ENCODE measurements around the gene DEGS2. TPM values are rescaled to one million over a fixed set of nuclear protein-coding genes. Genes with fewer than 3 reads are reported as not detected.

DEGS2 gene
- total and polyA plus RNA-seq, 2 experiments from 2014 or later: 0.63 to 2.2 TPM

DNA sequence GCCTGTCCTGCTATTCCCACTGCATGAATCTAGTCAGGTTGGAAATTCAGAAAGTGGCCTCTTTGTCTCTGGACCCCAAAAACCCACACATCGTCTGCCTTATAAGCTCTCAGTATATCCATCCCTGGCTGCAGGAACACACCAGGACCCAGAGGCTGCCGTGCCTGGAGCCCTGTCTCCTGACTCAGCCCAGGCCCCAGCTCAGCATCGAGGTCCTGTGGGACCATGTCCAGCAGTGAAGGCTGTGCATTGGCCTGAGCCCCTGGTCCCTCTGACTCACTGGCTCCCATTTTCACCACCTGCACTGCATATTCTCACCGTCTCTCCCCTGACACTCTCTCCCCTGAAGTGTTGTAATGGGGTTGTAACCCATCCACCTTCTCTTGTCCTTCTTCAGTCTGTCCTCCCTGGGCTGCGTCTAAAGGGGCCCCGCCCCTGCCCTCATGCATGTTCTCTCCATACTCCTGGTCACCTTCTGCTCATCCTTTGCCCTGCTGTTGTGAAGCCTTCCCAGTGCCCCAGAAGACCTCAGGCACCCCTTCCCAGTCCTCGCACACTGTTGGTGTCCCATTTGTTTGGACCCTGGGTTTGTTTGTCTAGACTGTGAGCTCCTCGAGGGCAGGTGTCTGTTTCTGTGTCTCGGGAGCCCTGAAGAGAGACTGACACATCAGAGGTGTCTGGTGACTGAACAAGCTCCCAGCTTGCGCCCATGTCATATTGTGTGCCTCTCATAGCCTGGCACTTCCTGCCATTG lies 50.4 kb downstream of the DEGS2 start (continued):
- TF ChIP-seq POLR2AphosphoS5 (IDR thresholded peaks at IDR 0.05; ENCODE audit: low read depth) (no peak), ZNF331 (CRISPR knock-in tag; IDR thresholded peaks at IDR 0.05; ENCODE audit: low read depth) (no peak), ZNF462 (CRISPR knock-in tag; IDR thresholded peaks at IDR 0.05) (no peak)

DNA sequence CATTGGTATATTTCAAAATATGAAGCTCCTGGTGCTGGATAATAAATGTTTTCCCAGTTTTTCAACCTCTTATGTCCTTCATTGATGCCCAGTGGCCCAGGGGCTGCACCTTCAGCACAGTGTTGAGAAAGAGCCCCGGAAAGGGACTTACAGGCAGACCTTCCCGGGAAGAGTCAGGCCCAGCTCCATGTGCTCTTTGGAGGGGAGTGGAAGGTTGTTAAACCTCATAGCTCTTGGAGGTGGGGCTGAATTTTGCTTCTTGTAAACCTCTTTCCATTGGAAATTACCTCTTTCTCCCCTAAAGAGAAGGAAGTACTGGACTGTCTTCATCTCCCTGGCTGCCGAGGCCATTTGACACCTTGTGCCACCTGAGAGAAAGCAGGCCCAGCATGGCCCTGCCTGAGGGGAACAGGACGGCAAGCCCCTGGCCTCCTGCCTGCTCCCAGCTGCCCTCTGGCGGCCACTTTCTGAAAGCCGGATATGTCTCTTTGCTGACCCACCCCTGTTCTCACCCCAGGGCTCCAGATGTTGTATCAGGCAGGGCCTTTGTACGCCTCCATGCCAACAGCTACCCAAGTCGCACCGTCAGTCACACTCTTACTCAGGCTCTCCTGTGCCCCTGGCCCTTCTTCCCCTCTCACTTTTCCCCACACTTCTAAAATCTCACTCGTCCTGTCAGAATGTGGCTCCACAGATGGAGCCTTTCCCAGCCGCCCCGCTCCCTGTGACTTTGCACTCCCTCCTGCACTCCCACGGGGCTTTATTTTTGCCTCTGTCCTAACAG lies 51.2 kb downstream of the DEGS2 start:
- peak; percentile 90 for DNase-seq (ENCODE audit: low spot score)
- Mint-ChIP-seq H3K9me3 (no peaks in the 10 kb centered on the region), H3K4me1 (peaks cover 17% of the 10 kb centered on the region), H3K27ac (no peak overlapping the region), H3K36me3 (ENCODE audit: low read depth) (no peaks in the 10 kb centered on the region; the same call in 2 of the 3 replicates), H3K27me3 (ENCODE audit: insufficient read depth, low read depth, poor library complexity) (peaks cover 9% of the 10 kb centered on the region), H3K4me3 (no peak overlapping the region)
- peak; percentile 98 for ATAC-seq
- Histone ChIP-seq H3K27me3 (ENCODE audit: insufficient read depth) (no peaks in the 10 kb centered on the region), H3K9me2 (ENCODE audit: insufficient read depth) (no peaks in the 10 kb centered on the region), H3K27ac (ENCODE audit: low read depth) (no peak overlapping the region), H3K4me2 (no peak overlapping the region), H3K79me2 (replicated peaks; ENCODE audit: insufficient read depth) (no peaks in the 10 kb centered on the region), H3F3A (replicated peaks; ENCODE audit: low read depth) (no peaks in the 10 kb centered on the region), H2AFZ (no peak overlapping the region), H3K36me3 (ENCODE audit: insufficient read depth) (no peaks in the 10 kb centered on the region), H3K4me3 (no peak overlapping the region), H4K20me1 (replicated peaks; ENCODE audit: insufficient read depth) (peaks cover 4% of the 10 kb centered on the region; the same call in 1 of the 2 replicates), H3K4me1 (ENCODE audit: insufficient read depth) (peaks cover 4% of the 10 kb centered on the region; the same call in 1 of the 2 replicates)
- TF ChIP-seq CTCF (conservative IDR thresholded peaks at IDR 0.05; ENCODE audit: low read depth in 2 of 2): peak; percentile 82 to 95
- TF ChIP-seq, protein P1, sequence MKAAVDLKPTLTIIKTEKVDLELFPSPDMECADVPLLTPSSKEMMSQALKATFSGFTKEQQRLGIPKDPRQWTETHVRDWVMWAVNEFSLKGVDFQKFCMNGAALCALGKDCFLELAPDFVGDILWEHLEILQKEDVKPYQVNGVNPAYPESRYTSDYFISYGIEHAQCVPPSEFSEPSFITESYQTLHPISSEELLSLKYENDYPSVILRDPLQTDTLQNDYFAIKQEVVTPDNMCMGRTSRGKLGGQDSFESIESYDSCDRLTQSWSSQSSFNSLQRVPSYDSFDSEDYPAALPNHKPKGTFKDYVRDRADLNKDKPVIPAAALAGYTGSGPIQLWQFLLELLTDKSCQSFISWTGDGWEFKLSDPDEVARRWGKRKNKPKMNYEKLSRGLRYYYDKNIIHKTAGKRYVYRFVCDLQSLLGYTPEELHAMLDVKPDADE (IDR thresholded peaks at IDR 0.05): no peak
